H9 (cell line): ENCODE data around the gene CYTL1. TPM values are rescaled to one million over a fixed set of nuclear protein-coding genes. Genes with fewer than 3 reads are reported as not detected.

Source experiments
- DNase-seq: peaks from one replicate; pipeline ENCODE4 v3.0.0-alpha.2; 2017
- H2AFZ ChIP-seq: one replicate; pipeline ENCODE4 v1.6.1; 2013; ENCODE audit warnings: mild to moderate bottlenecking, low read length, control low read depth, moderate library complexity
- H2AK5ac ChIP-seq: 2 replicates; pipeline ENCODE4 v1.6.1; 2013; ENCODE audit warnings: low read length, control low read depth, mixed read lengths; ENCODE audit not compliant: insufficient read length
- H2BK120ac ChIP-seq: one replicate; pipeline ENCODE4 v1.6.1; 2013; ENCODE audit warnings: low read depth, mild to moderate bottlenecking, low read length, control low read depth, inconsistent platforms; ENCODE audit not compliant: poor library complexity, severe bottlenecking
- H2BK12ac ChIP-seq: 2 replicates; pipeline ENCODE4 v1.6.1; 2013; ENCODE audit warnings: low read length, control low read depth, mixed read lengths, low read depth; ENCODE audit not compliant: insufficient read length
- H2BK15ac ChIP-seq: 2 replicates; pipeline ENCODE4 v1.6.1; 2013; ENCODE audit warnings: low read depth, low read length, control low read depth
- H2BK20ac ChIP-seq: one replicate; pipeline ENCODE4 v1.6.1; 2013; ENCODE audit warnings: low read depth, mild to moderate bottlenecking, low read length, control low read depth, inconsistent platforms; ENCODE audit not compliant: poor library complexity, severe bottlenecking
- H2BK5ac ChIP-seq: 2 replicates; pipeline ENCODE4 v1.6.1; 2013; ENCODE audit warnings: low read length, control low read depth, mixed read lengths; ENCODE audit not compliant: insufficient read length
- H3K14ac ChIP-seq: 2 replicates; pipeline ENCODE4 v1.6.1; 2013; ENCODE audit warnings: low read length, control low read depth; ENCODE audit not compliant: insufficient read depth
- H3K18ac ChIP-seq: 2 replicates; pipeline ENCODE4 v1.6.1; 2013; ENCODE audit warnings: low read depth, mild to moderate bottlenecking, mixed read lengths, low read length, control low read depth; ENCODE audit not compliant: insufficient read length
- H3K23ac ChIP-seq: 2 replicates; pipeline ENCODE4 v1.6.1; 2013; ENCODE audit warnings: low read length, control low read depth, mixed read lengths, low read depth; ENCODE audit not compliant: insufficient read length
- H3K23me2 ChIP-seq: 2 replicates; pipeline ENCODE4 v1.6.1; 2013; ENCODE audit warnings: low read depth, mild to moderate bottlenecking, mixed read lengths, low read length, control low read depth; ENCODE audit not compliant: insufficient read length, poor library complexity, severe bottlenecking
- H3K27ac ChIP-seq: 2 replicates; pipeline ENCODE4 v1.5.1; 2013; ENCODE audit warnings: low read length, control low read depth, mixed read lengths, low read depth; ENCODE audit not compliant: insufficient read length
- H3K27me3 ChIP-seq: 2 replicates; pipeline ENCODE4 v1.6.1; 2013; ENCODE audit warnings: low read length, control low read depth, inconsistent platforms; ENCODE audit not compliant: insufficient read depth
- H3K4ac ChIP-seq: 2 replicates; pipeline ENCODE4 v1.6.1; 2013; ENCODE audit warnings: low read depth, mild to moderate bottlenecking, control low read depth, inconsistent platforms, low read length, moderate library complexity
- H3K4me1 ChIP-seq: 2 replicates; pipeline ENCODE4 v1.6.1; 2013; ENCODE audit warnings: low read length, control low read depth, inconsistent platforms; ENCODE audit not compliant: insufficient read depth
- H3K4me2 ChIP-seq: 2 replicates; pipeline ENCODE4 v1.6.1; 2013; ENCODE audit warnings: low read length, control low read depth, mixed read lengths; ENCODE audit not compliant: insufficient read length, insufficient read depth
- H3K56ac ChIP-seq: 2 replicates; pipeline ENCODE4 v1.6.1; 2013; ENCODE audit warnings: low read depth, mild to moderate bottlenecking, mixed read lengths, low read length, control low read depth; ENCODE audit not compliant: insufficient read length
- H3K79me1 ChIP-seq: 2 replicates; pipeline ENCODE4 v1.6.1; 2013; ENCODE audit warnings: low read depth, mild to moderate bottlenecking, moderate library complexity, low read length, control low read depth, inconsistent platforms; ENCODE audit not compliant: insufficient read depth, poor library complexity, severe bottlenecking
- H3K79me2 ChIP-seq: 2 replicates; pipeline ENCODE4 v1.6.1; 2013; ENCODE audit warnings: low read length, control low read depth, inconsistent platforms; ENCODE audit not compliant: insufficient read depth
- H3K9ac ChIP-seq: 2 replicates; pipeline ENCODE4 v1.6.1; 2013; ENCODE audit warnings: low read length, control low read depth, mixed read lengths; ENCODE audit not compliant: insufficient read length; ENCODE audit errors: extremely low read depth
- H3K9me3 ChIP-seq: one replicate; pipeline ENCODE4 v1.6.1; 2013; ENCODE audit warnings: low read depth, low read length, inconsistent platforms; ENCODE audit not compliant: control insufficient read depth
- H3T11ph ChIP-seq: one replicate; pipeline ENCODE4 v1.6.1; 2013; ENCODE audit warnings: mild to moderate bottlenecking, low read length, control low read depth, inconsistent platforms
- H4K20me1 ChIP-seq: one replicate; pipeline ENCODE4 v1.6.1; 2013; ENCODE audit not compliant: control insufficient read depth, insufficient read length, insufficient read depth
- H4K5ac ChIP-seq: 2 replicates; pipeline ENCODE4 v1.6.1; 2013; ENCODE audit warnings: low read depth, mild to moderate bottlenecking, mixed read lengths, low read length, control low read depth; ENCODE audit not compliant: insufficient read length
- H4K8ac ChIP-seq: replicated peaks from 2 replicates; pipeline ENCODE4 v1.6.1; 2013; ENCODE audit warnings: low read length, control low read depth, mixed read lengths, low read depth; ENCODE audit not compliant: insufficient read length
- H4K91ac ChIP-seq: 2 replicates; pipeline ENCODE4 v1.6.1; 2013; ENCODE audit warnings: low read depth, mild to moderate bottlenecking, moderate library complexity, mixed read lengths, low read length, control low read depth; ENCODE audit not compliant: insufficient read length
- H3K27ac Mint-ChIP-seq, 3 experiments: 2 replicates in 2 of 3; 3 replicates in 1 of 3; pipeline ENCODE4 v1.8.0; 2020 to 2021; ENCODE audit warnings: mixed read lengths in 3 of 3, mild to moderate bottlenecking in 1 of 3, moderate library complexity in 1 of 3
- H3K27me3 Mint-ChIP-seq: 2 replicates; pipeline ENCODE4 v1.8.0; 2021; ENCODE audit warnings: low read depth, mild to moderate bottlenecking, moderate library complexity, mixed read lengths
- H3K36me3 Mint-ChIP-seq, 3 experiments: 2 replicates in 2 of 3; 3 replicates in 1 of 3; pipeline ENCODE4 v1.8.0; 2020 to 2021; ENCODE audit warnings: low read depth in 3 of 3, mixed read lengths in 3 of 3; ENCODE audit not compliant: insufficient read depth in 1 of 3
- H3K4me1 Mint-ChIP-seq, 2 experiments: 2 replicates each; pipeline ENCODE4 v1.8.0; 2020; ENCODE audit warnings: mixed read lengths in 2 of 2
- H3K4me3 Mint-ChIP-seq, 2 experiments: 2 replicates in 1 of 2; 3 replicates in 1 of 2; pipeline ENCODE4 v1.8.0; 2020 to 2021; ENCODE audit warnings: mild to moderate bottlenecking in 2 of 2, mixed read lengths in 2 of 2, moderate library complexity in 1 of 2
- H3K9me3 Mint-ChIP-seq, 2 experiments: 2 replicates in 1 of 2; 3 replicates in 1 of 2; pipeline ENCODE4 v1.8.0; 2020; ENCODE audit warnings: mild to moderate bottlenecking in 2 of 2, mixed read lengths in 2 of 2, moderate library complexity in 1 of 2
- CTCF ChIP-seq: fragments of 200-600 bp; sonication (generic); conservative IDR thresholded peaks from 3 replicates; pipeline ENCODE4 v1.8.0; 2021; ENCODE audit warnings: antibody characterized with exemption, mild to moderate bottlenecking
- WGBS: extraction: QIAGEN DNeasy Blood & Tissue Kit; methylation state at CpG from one replicate; pipeline ENCODE4 v1.1.7; 2013; ENCODE audit warnings: missing lambda C conversion rate, low lambda C conversion rate, mixed read lengths; ENCODE audit not compliant: insufficient read length; ENCODE audit errors: extremely low coverage; 5-methylcytosine and 5-hydroxymethylcytosine counted together
- total RNA-seq: library from RNA; stranded (reverse); gene quantifications from 2 replicates; pipeline ENCODE4 v1.2.1, GENCODE V29; 2021

The CYTL1 gene
- total RNA-seq, 1 experiment from 2014 or later: 1.7 TPM

GRCh38 chr4:5020341-5020740 is 1.1 kb upstream of the CYTL1 start:
- H3K27me3 ChIP-seq: peaks cover 6% of the 10 kb centered on the region; the same call in 1 of the 2 replicates
- no peak overlapping the region for H3K4me3 Mint-ChIP-seq
- no peaks in the 10 kb centered on the region for H3K79me1 ChIP-seq
- no peak overlapping the region for H4K91ac ChIP-seq
- peaks cover 12 to 19% of the 10 kb centered on the region in 2 experiments for H3K4me1 Mint-ChIP-seq
- no peak overlapping the region for H3T11ph ChIP-seq
- no peak overlapping the region for H4K5ac ChIP-seq
- H2AFZ ChIP-seq: no peak overlapping the region
- no peak overlapping the region for H3K23ac ChIP-seq
- H3K14ac ChIP-seq: no peak overlapping the region; the same call in 1 of the 2 replicates
- H3K9ac ChIP-seq: no peak overlapping the region
- H3K27ac ChIP-seq: no peak overlapping the region
- H2BK120ac ChIP-seq: no peak overlapping the region
- no peaks in the 10 kb centered on the region for H3K23me2 ChIP-seq
- no CpG with 5 or more reads among the region's 1 CpG for WGBS
- peaks cover 41% of the 10 kb centered on the region for H3K27me3 Mint-ChIP-seq
- H2BK5ac ChIP-seq: no peak overlapping the region
- no peak overlapping the region for H3K4ac ChIP-seq
- no peak overlapping the region for H3K56ac ChIP-seq
- no peak for TF ChIP-seq CTCF
- no peaks in the 10 kb centered on the region for H4K20me1 ChIP-seq
- no peak overlapping the region for H2BK12ac ChIP-seq
- H3K4me2 ChIP-seq: no peak overlapping the region
- no peak overlapping the region for H2BK20ac ChIP-seq
- H3K79me2 ChIP-seq: no peaks in the 10 kb centered on the region
- no peaks in the 10 kb centered on the region; a peak in 2 of 5 replicates for H3K9me3 Mint-ChIP-seq
- no peak for DNase-seq
- H3K27ac Mint-ChIP-seq: no peak overlapping the region
- no peak overlapping the region for H2AK5ac ChIP-seq
- no peak overlapping the region for H4K8ac ChIP-seq
- H3K18ac ChIP-seq: no peak overlapping the region
- no peak overlapping the region; the same call in 1 of the 2 replicates for H2BK15ac ChIP-seq
- H3K4me1 ChIP-seq: no peaks in the 10 kb centered on the region
- no peaks in the 10 kb centered on the region for H3K36me3 Mint-ChIP-seq
- H3K9me3 ChIP-seq: no peaks in the 10 kb centered on the region
